K562 (cell line): ENCODE data around the gene CCDC116. TPM values are rescaled to one million over a fixed set of nuclear protein-coding genes. Genes with fewer than 3 reads are reported as not detected.

Experiments
- CHD2 ChIP-seq: IDR thresholded peaks from 2 replicates; pipeline ENCODE4 v1.6.1; 2011; ENCODE audit warnings: low read depth, low read length
- CHD7 ChIP-seq: fragments of 200-600 bp; sonication (generic); IDR thresholded peaks from one replicate; pipeline ENCODE4 v1.6.1; 2012; ENCODE audit warnings: mild to moderate bottlenecking, low read depth, low read length, inconsistent platforms
- E2F1 ChIP-seq: sonication (generic); formaldehyde crosslinking; IDR thresholded peaks from 2 replicates; pipeline ENCODE4 v1.8.1; 2023; ENCODE audit warnings: mild to moderate bottlenecking, missing genetic modification reagents, moderate library complexity
- PCBP2 ChIP-seq: fragments of 200-400 bp; formaldehyde crosslinking; IDR thresholded peaks from 2 replicates; pipeline ENCODE4 v1.6.1; 2018; ENCODE audit warnings: low read length, low read depth, mild to moderate bottlenecking, moderate library complexity; ENCODE audit not compliant: poor library complexity, severe bottlenecking
- RB1 ChIP-seq: fragments of 450-650 bp; IDR thresholded peaks from 2 replicates; pipeline ENCODE4 v1.6.1; 2017; ENCODE audit warnings: low read depth, mild to moderate bottlenecking
- SETDB1 ChIP-seq: IDR thresholded peaks from one replicate; pipeline ENCODE4 v1.6.1; 2012; ENCODE audit warnings: low read length, control low read depth, inconsistent platforms
- SMC3 ChIP-seq: conservative IDR thresholded peaks from 2 replicates; pipeline ENCODE4 v1.6.1; 2011; ENCODE audit warnings: low read depth, low read length, improper control_type of control experiment; ENCODE audit not compliant: insufficient read depth
- TBL1XR1 ChIP-seq, 2 experiments: IDR thresholded peaks; 2 replicates each; pipeline ENCODE4 v1.6.1; 2012; ENCODE audit warnings: improper control_type of control experiment in 2 of 2, low read length in 2 of 2, mild to moderate bottlenecking in 1 of 2
- ZC3H11A ChIP-seq: IDR thresholded peaks from 2 replicates; pipeline ENCODE4 v1.6.1; 2012; ENCODE audit warnings: low read depth, low read length, improper control_type of control experiment
- polyA plus RNA-seq, 8 experiments: library from polyadenylated mRNA; depleted of rRNA in 4 of 8; stranded (reverse) in 5 of 8; unstranded in 3 of 8; fragments of >200 nt; fragmentation: Nextera tagmentation in 2 of 8; fragmentation: Illumina TruSeq in 1 of 8; extraction: Ambion mirVana in 2 of 8; extraction: Trizol in 1 of 8; gene quantifications; 2 replicates each; pipeline versions ENCODE4 v1.2.1 to v1.2.3, GENCODE V29; 2011 to 2014; ENCODE audit warnings: inconsistent platforms in 1 of 8, missing spikeins in 1 of 8
- total RNA-seq, 7 experiments: library from RNA; depleted of rRNA in 6 of 7; stranded (reverse); fragments of >200 nt in 6 of 7; fragmentation: Illumina TruSeq in 2 of 7; extraction: Trizol in 2 of 7; gene quantifications; 2 replicates each; pipeline versions ENCODE4 v1.2.1 to v1.2.3, GENCODE V29; 2011 to 2021; ENCODE audit warnings: low replicate concordance in 1 of 7
- TF ChIP-seq, protein P1 (sequence below): sonication (generic); formaldehyde crosslinking; IDR thresholded peaks from 2 replicates; pipeline ENCODE4 v1.8.0; 2022; ENCODE audit warnings: mild to moderate bottlenecking, missing genetic modification reagents

Gene CCDC116
- total and polyA plus RNA-seq, 9 of the 15 experiments (the other 6 are each of a cell fraction or from before 2014, with no cell fraction given) = 1.6 to 11.3 (median 4.7) TPM

DNA sequence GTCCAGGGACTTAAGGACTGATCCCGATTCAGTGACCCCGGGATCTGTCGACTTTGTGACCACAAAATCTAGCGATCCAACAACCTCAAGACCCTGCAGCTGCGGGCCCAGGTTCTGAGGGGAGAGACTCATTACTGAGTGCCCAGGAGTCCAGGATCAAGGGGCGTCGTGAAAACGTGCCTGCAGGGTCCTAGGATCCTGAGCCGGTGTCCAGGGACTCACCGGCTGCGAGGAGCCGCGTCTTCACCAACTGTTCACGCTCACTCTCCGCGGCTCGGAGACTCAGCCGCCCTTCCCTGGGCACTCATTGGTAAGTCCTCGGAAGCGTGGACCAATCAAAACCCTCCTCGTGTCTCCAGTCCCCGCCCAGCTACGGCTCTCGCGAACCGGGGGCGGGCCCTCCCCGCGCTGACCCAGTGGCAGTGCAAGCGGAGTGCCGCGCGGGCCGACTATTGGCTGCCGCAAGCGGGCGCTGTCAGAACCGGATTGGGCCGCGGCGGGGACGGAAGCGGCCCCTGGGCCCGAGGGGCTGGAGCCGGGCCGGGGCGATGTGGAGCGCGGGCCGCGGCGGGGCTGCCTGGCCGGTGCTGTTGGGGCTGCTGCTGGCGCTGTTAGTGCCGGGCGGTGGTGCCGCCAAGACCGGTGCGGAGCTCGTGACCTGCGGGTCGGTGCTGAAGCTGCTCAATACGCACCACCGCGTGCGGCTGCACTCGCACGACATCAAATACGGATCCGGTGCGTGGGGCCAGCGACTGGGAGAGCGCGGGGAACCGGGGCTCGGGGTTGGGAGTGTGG lies 9.4 kb downstream of the CCDC116 start, which contains the start of gene SDF2L1 (continued):
- TF ChIP-seq SETDB1 = peak; percentile 66
- no peak for TF ChIP-seq PCBP2
- TF ChIP-seq E2F1 (CRISPR knock-in tag) = peak; percentile 99
- TF ChIP-seq CHD7 = peak; percentile 72
- no peak for TF ChIP-seq RB1
- peak; percentile 71 to 82 for TF ChIP-seq TBL1XR1 (IDR thresholded peaks at IDR 0.05; ENCODE audit: low read length in 2 of 2)
- peak; percentile 7 for TF ChIP-seq SMC3
- peak; percentile 48; the same call in 1 of the 2 replicates for TF ChIP-seq ZC3H11A
- peak; percentile 96 for TF ChIP-seq CHD2
- TF ChIP-seq, protein P1, sequence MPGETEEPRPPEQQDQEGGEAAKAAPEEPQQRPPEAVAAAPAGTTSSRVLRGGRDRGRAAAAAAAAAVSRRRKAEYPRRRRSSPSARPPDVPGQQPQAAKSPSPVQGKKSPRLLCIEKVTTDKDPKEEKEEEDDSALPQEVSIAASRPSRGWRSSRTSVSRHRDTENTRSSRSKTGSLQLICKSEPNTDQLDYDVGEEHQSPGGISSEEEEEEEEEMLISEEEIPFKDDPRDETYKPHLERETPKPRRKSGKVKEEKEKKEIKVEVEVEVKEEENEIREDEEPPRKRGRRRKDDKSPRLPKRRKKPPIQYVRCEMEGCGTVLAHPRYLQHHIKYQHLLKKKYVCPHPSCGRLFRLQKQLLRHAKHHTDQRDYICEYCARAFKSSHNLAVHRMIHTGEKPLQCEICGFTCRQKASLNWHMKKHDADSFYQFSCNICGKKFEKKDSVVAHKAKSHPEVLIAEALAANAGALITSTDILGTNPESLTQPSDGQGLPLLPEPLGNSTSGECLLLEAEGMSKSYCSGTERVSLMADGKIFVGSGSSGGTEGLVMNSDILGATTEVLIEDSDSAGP = no peak
